Activated CD4-positive, alpha-beta T cell treated with anti-CD3 and anti-CD28 coated beads for 4 hours (primary cell): ENCODE measurements around the gene TRPT1.
"Not testable (repeated sequence)": the region's sequence is repeated elsewhere in the genome, so short reads cannot be mapped to it uniquely, and the experiment has no call there.

Experiments
- DNase-seq, 2 donors: peaks; one replicate each; pipeline ENCODE4 v3.0.0-alpha.2; 2020

TRPT1 gene

GRCh38 chr11:64258356-64258755, 32.4 kb upstream of the TRPT1 start:
- no peak for DNase-seq

- DNase-seq: no peak
Observed at GRCh38 chr11:64256300-64256699, 30.3 kb upstream of the TRPT1 start.

- DNase-seq: no peak
Observed at GRCh38 chr11:64255135-64256128, 29.4 kb upstream of the TRPT1 start.

GRCh38 chr11:64254326-64254725, 28.3 kb upstream of the TRPT1 start:
- DNase-seq: no peak

- no peak for DNase-seq
Observed at GRCh38 chr11:64253481-64253880, 27.5 kb upstream of the TRPT1 start.

- no peak for DNase-seq
Observed at GRCh38 chr11:64253043-64253442, 27.1 kb upstream of the TRPT1 start.

GRCh38 chr11:64252003-64252872, 26.3 kb upstream of the TRPT1 start:
- DNase-seq: no peak

GRCh38 chr11:64251753-64252002, 25.7 kb upstream of the TRPT1 start:
- no peak for DNase-seq

- DNase-seq: peak; percentile 59 to 63
Observed at GRCh38 chr11:64251016-64251752, 25.2 kb upstream of the TRPT1 start, which contains the start of gene PLCB3. Gene PLCB3 (plus strand): TSS chr11:64251530. CDS start chr11:64251650, 120 bp downstream.

GRCh38 chr11:64250415-64251015, 24.5 kb upstream of the TRPT1 start:
- DNase-seq: no peak

- DNase-seq: no peak
Observed at GRCh38 chr11:64249563-64250414, 23.8 kb upstream of the TRPT1 start.

- DNase-seq: no peak
Observed at GRCh38 chr11:64249038-64249437, 23.1 kb upstream of the TRPT1 start.

GRCh38 chr11:64248578-64248977, 22.6 kb upstream of the TRPT1 start:
- no peak for DNase-seq

GRCh38 chr11:64247729-64248531, 21.9 kb upstream of the TRPT1 start:
- DNase-seq: no peak

GRCh38 chr11:64246871-64247728, 21.1 kb upstream of the TRPT1 start, which contains the start of gene PPP1R14B:
Gene PPP1R14B (minus strand): TSS chr11:64246943. CDS start chr11:64246673, 270 bp downstream.
- DNase-seq: peak; percentile 83

- not testable (repeated sequence) for DNase-seq
Observed at GRCh38 chr11:64246621-64246870, 20.6 kb upstream of the TRPT1 start.

- peak; percentile 87 to 88 for DNase-seq
Observed at GRCh38 chr11:64245797-64246620, 20.0 kb upstream of the TRPT1 start.

- DNase-seq: peak in 1 of 2 donors; percentile 50
Observed at GRCh38 chr11:64245401-64245796, 19.4 kb upstream of the TRPT1 start.

- DNase-seq: no peak
Observed at GRCh38 chr11:64244966-64245365, 19.0 kb upstream of the TRPT1 start.
